GM12873 (cell line): ENCODE measurements around the gene PROSER3.

Experiments used
- CTCF ChIP-seq: IDR thresholded peaks from 2 replicates; pipeline ENCODE4 v1.5.1; 2012; ENCODE audit warnings: low read depth, mild to moderate bottlenecking, moderate library complexity, low read length, control low read depth; ENCODE audit not compliant: insufficient read depth; ENCODE audit errors: missing control alignments

Gene PROSER3

GRCh38 chr19:35757749-35758608, at the start of gene PROSER3:
Gene PROSER3, plus strand, starts transcription at chr19:35758176. Its CDS starts 40 bp downstream, at chr19:35758216.
- TF ChIP-seq CTCF, result no peak

- TF ChIP-seq CTCF, result no peak
Observed at GRCh38 chr19:35708391-35708790, 49.6 kb upstream of the PROSER3 start.

- TF ChIP-seq CTCF, result no peak
Observed at GRCh38 chr19:35710784-35711723, 46.9 kb upstream of the PROSER3 start.

GRCh38 chr19:35712567-35713505, 45.1 kb upstream of the PROSER3 start:
- no peak for TF ChIP-seq CTCF

- TF ChIP-seq CTCF, result no peak
Observed at GRCh38 chr19:35713506-35713850, 44.5 kb upstream of the PROSER3 start.

- TF ChIP-seq CTCF, result no peak
Observed at GRCh38 chr19:35713904-35714495, 44.0 kb upstream of the PROSER3 start.
